SH-SY5Y (cell line): ENCODE measurements around the gene PPP1R26.

Experiments
- GATA2 ChIP-seq: IDR thresholded peaks from 2 replicates; pipeline ENCODE4 v1.6.1; 2011; ENCODE audit warnings: mild to moderate bottlenecking, low read depth, low read length
- GATA3 ChIP-seq: IDR thresholded peaks from 2 replicates; pipeline ENCODE4 v1.6.1; 2011; ENCODE audit warnings: low read depth, mild to moderate bottlenecking, low read length, moderate library complexity

GRCh38 chr9:135474915-135475314 is 4.7 kb upstream of the PPP1R26 start:
- TF ChIP-seq GATA2 (no peak), GATA3 (no peak)
